ENCODE measurements around the gene PBRM1.

Gene PBRM1

GRCh38 chr3:52523386-52524257 is 162.1 kb downstream of the PBRM1 start:
- TF ChIP-seq NFIC (IDR thresholded peaks at IDR 0.05) (no peak), EGR1 (IDR thresholded peaks at IDR 0.05) (no peak), RAD21 (IDR thresholded peaks at IDR 0.05; ENCODE audit: low read depth) (no peak), FOXM1 (IDR thresholded peaks at IDR 0.05; ENCODE audit: borderline replicate concordance, low read depth) (no peak), TAF1 (IDR thresholded peaks at IDR 0.05; ENCODE audit: low read depth) (no peak), CREB1 (IDR thresholded peaks at IDR 0.05; ENCODE audit: low read depth) (no peak), TCF12 (IDR thresholded peaks at IDR 0.05; ENCODE audit: low read depth) (no peak), TEAD4 (IDR thresholded peaks at IDR 0.05) (no peak), REST (IDR thresholded peaks at IDR 0.05; ENCODE audit: low read depth) (no peak), EP300 (IDR thresholded peaks at IDR 0.05; ENCODE audit: borderline replicate concordance) (no peak), YY1 (IDR thresholded peaks at IDR 0.05; ENCODE audit: low read depth) (no peak), ZBTB7A (IDR thresholded peaks at IDR 0.05; ENCODE audit: low read depth) (no peak), MAX (IDR thresholded peaks at IDR 0.05) (no peak), CEBPB (IDR thresholded peaks at IDR 0.05) (no peak)
- TF ChIP-seq, protein P1, sequence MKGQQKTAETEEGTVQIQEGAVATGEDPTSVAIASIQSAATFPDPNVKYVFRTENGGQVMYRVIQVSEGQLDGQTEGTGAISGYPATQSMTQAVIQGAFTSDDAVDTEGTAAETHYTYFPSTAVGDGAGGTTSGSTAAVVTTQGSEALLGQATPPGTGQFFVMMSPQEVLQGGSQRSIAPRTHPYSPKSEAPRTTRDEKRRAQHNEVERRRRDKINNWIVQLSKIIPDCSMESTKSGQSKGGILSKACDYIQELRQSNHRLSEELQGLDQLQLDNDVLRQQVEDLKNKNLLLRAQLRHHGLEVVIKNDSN (IDR thresholded peaks at IDR 0.05): no peak

DNA sequence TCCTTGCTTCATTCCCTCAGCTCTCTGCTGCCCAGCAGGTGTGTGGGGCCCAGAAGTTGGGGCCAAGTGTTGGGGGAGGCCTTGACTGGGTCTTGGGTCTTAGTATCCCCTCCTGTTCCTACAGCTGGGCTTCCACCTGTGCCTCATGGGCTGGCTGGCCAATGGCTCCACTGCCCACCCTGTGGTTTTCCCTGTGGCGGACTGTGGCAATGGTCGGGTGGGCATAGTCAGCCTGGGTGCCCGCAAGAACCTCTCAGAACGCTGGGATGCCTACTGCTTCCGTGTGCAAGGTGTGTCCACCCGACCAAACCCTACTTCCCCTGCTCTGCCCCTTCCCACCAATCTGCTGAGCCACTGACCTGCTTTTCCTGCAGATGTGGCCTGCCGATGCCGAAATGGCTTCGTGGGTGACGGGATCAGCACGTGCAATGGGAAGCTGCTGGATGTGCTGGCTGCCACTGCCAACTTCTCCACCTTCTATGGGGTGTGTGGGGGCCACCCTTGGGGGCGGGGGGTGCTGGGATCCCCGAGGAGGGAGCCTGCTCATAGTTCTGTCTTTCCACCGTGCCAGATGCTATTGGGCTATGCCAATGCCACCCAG is 163.0 kb downstream of the PBRM1 start:
- TF ChIP-seq FOXM1 (IDR thresholded peaks at IDR 0.05; ENCODE audit: borderline replicate concordance, low read depth) (no peak), NFIC (IDR thresholded peaks at IDR 0.05) (no peak), REST (IDR thresholded peaks at IDR 0.05; ENCODE audit: low read depth) (no peak), TCF12 (IDR thresholded peaks at IDR 0.05; ENCODE audit: low read depth) (no peak), TAF1 (IDR thresholded peaks at IDR 0.05; ENCODE audit: low read depth) (no peak), YY1 (IDR thresholded peaks at IDR 0.05; ENCODE audit: low read depth) (no peak), CREB1 (IDR thresholded peaks at IDR 0.05; ENCODE audit: low read depth) (no peak), RAD21 (IDR thresholded peaks at IDR 0.05; ENCODE audit: low read depth) (no peak), TEAD4 (IDR thresholded peaks at IDR 0.05) (no peak), CEBPB (IDR thresholded peaks at IDR 0.05) (no peak)
- TF ChIP-seq, protein P1 (IDR thresholded peaks at IDR 0.05): no peak

DNA sequence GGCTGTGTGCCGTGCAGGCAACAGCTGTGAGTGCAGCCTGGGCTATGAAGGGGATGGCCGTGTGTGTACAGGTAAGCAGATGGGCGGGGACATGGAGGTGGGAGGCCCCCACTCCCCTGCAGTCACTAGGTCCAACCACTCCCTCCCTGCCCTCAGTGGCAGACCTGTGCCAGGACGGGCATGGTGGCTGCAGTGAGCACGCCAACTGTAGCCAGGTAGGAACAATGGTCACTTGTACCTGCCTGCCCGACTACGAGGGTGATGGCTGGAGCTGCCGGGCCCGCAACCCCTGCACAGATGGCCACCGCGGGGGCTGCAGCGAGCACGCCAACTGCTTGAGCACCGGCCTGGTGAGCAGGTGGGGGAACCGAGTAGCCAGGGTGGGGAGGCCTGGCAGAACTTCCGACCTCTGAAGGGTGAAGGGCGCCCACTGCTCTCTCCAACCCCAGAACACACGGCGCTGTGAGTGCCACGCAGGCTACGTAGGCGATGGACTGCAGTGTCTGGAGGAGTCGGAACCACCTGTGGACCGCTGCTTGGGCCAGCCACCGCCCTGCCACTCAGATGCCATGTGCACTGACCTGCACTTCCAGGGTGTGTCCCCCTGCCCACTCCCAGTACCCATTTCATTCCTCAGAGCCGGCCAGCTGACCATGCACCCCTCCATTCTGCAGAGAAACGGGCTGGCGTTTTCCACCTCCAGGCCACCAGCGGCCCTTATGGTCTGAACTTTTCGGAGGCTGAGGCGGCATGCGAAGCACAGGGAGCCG is 163.6 kb downstream of the PBRM1 start:
- TF ChIP-seq RAD21 (IDR thresholded peaks at IDR 0.05; ENCODE audit: low read depth) (no peak), YY1 (IDR thresholded peaks at IDR 0.05; ENCODE audit: low read depth) (no peak), CEBPB (IDR thresholded peaks at IDR 0.05) (no peak), NFIC (IDR thresholded peaks at IDR 0.05) (no peak), EP300 (IDR thresholded peaks at IDR 0.05; ENCODE audit: borderline replicate concordance) (no peak), CREB1 (IDR thresholded peaks at IDR 0.05; ENCODE audit: low read depth) (no peak), FOXM1 (IDR thresholded peaks at IDR 0.05; ENCODE audit: borderline replicate concordance, low read depth) (no peak), REST (IDR thresholded peaks at IDR 0.05; ENCODE audit: low read depth) (no peak)
- TF ChIP-seq, protein P1 (IDR thresholded peaks at IDR 0.05): no peak
